Measurements from ENCODE around the gene ARL6IP4.

DNA sequence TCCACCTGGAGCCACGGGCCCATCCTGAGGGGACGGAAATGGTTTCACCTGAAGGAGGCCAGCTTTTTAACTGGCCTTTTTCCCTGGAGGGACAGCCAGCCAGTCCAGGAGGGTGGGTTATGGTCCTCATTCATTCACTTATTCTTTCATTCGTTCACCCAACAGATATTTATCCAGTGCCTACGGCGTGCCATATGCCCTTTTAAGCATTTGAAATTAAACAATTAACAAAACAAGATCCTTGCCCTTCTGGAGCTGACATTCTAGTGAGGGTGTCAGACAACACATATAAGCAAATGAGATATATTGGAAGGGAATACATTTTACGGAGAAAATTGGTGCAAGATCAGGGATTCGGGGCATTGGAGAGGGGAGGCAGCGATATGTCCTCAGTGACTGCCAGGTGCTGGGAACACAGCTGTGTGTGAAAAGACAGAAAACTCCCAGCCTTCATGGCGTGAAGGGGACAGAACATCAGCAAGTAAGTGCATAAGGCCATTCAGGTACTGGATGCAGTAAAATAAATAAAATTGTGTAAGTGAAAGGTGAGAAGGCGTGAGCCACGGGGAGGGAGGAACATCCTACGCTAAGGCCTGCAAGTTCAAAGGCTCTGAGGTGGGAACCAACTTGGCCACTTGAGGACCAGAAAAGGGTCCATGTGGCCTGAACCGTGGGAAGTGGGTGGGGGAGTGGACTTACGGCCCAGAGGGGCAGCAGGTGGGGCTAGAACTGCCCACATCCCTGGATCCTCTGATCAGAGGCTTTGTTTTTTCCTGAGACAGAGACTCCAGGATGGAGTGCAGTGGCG is 13.5 kb upstream of the ARL6IP4 start:
- TF ChIP-seq, protein P1, sequence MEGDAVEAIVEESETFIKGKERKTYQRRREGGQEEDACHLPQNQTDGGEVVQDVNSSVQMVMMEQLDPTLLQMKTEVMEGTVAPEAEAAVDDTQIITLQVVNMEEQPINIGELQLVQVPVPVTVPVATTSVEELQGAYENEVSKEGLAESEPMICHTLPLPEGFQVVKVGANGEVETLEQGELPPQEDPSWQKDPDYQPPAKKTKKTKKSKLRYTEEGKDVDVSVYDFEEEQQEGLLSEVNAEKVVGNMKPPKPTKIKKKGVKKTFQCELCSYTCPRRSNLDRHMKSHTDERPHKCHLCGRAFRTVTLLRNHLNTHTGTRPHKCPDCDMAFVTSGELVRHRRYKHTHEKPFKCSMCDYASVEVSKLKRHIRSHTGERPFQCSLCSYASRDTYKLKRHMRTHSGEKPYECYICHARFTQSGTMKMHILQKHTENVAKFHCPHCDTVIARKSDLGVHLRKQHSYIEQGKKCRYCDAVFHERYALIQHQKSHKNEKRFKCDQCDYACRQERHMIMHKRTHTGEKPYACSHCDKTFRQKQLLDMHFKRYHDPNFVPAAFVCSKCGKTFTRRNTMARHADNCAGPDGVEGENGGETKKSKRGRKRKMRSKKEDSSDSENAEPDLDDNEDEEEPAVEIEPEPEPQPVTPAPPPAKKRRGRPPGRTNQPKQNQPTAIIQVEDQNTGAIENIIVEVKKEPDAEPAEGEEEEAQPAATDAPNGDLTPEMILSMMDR (IDR thresholded peaks at IDR 0.05; ENCODE audit: insufficient read depth, low read length), result no peak
- TF ChIP-seq POLR2AphosphoS5 (IDR thresholded peaks at IDR 0.05; ENCODE audit: low read depth), result no peak
- TF ChIP-seq, protein P2, sequence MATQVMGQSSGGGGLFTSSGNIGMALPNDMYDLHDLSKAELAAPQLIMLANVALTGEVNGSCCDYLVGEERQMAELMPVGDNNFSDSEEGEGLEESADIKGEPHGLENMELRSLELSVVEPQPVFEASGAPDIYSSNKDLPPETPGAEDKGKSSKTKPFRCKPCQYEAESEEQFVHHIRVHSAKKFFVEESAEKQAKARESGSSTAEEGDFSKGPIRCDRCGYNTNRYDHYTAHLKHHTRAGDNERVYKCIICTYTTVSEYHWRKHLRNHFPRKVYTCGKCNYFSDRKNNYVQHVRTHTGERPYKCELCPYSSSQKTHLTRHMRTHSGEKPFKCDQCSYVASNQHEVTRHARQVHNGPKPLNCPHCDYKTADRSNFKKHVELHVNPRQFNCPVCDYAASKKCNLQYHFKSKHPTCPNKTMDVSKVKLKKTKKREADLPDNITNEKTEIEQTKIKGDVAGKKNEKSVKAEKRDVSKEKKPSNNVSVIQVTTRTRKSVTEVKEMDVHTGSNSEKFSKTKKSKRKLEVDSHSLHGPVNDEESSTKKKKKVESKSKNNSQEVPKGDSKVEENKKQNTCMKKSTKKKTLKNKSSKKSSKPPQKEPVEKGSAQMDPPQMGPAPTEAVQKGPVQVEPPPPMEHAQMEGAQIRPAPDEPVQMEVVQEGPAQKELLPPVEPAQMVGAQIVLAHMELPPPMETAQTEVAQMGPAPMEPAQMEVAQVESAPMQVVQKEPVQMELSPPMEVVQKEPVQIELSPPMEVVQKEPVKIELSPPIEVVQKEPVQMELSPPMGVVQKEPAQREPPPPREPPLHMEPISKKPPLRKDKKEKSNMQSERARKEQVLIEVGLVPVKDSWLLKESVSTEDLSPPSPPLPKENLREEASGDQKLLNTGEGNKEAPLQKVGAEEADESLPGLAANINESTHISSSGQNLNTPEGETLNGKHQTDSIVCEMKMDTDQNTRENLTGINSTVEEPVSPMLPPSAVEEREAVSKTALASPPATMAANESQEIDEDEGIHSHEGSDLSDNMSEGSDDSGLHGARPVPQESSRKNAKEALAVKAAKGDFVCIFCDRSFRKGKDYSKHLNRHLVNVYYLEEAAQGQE (IDR thresholded peaks at IDR 0.05; ENCODE audit: insufficient replicate concordance, low read depth), result no peak
- no peak for TF ChIP-seq GABPA (IDR thresholded peaks at IDR 0.05; ENCODE audit: low read depth)
- TF ChIP-seq SPI1 (IDR thresholded peaks at IDR 0.05; ENCODE audit: borderline replicate concordance, low read depth), result no peak
